ENCODE measurements around the gene GHRL. TPM values are rescaled to one million over a fixed set of nuclear protein-coding genes. Genes with fewer than 3 reads are reported as not detected.

Gene GHRL
- total RNA-seq, 6 donors from 2014 or later = 1.1 to 14.7 (median 1.8) TPM

GRCh38 chr3:10312391-10312790 is 19.6 kb upstream of the GHRL start:
- H3K27ac ChIP-seq = no peak overlapping the region
- H3K36me3 ChIP-seq = peaks cover 16 to 95% (median 79%) of the 10 kb centered on the region in 4 donors
- H3K4me1 ChIP-seq = peaks cover 0 to 10% (median 3%) of the 10 kb centered on the region in 4 donors
- no peak for TF ChIP-seq CTCF (IDR thresholded peaks at IDR 0.05)
- ATAC-seq (ENCODE audit: low FRiP score in 2 of 2) (no peak), DNase-seq (no peak)
- no peak overlapping the region for H3K4me3 ChIP-seq
- H3K27me3 ChIP-seq = no peaks in the 10 kb centered on the region
- 87 to 88% methylated on average over 8 to 10 of the region's 10 CpGs for WGBS, 2 donors
- H3K9me3 ChIP-seq = no peaks in the 10 kb centered on the region

DNA sequence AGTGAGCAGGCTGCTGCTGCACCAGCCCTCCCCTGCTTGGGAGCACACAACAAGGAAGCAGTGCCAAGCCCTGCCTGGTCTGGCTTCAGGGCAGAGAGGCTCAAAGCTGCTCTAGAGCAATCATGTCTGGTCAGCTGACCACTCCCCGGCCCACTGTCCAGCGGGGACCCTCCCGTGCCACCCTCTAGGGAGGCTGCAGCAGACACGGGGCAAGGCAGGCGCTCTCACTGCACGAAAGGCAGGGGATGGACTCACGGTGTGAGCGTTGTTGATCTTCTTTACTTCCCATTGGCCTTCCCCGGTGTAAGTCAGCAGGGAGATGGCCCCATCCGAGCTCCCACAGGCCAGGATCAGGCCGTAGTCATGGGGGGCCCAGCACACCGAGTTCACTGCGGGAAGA is 19.0 kb upstream of the GHRL start:
- 95 to 98% methylated on average over 5 to 13 of the region's 13 CpGs for WGBS, 2 donors
- no peak overlapping the region for H3K4me3 ChIP-seq
- peak in 1 of 2 donors; percentile 32 for ATAC-seq (ENCODE audit: low FRiP score in 2 of 2)
- TF ChIP-seq EP300 (IDR thresholded peaks at IDR 0.05) (no peak), POLR2AphosphoS5 (IDR thresholded peaks at IDR 0.05) (no peak), POLR2A (IDR thresholded peaks at IDR 0.05) (no peak), CTCF (IDR thresholded peaks at IDR 0.05) (no peak)
- DNase-seq = no peak
- peak overlapping the region in 1 of 4 donors; percentile 1 for H3K27ac ChIP-seq
- peaks cover 13 to 96% (median 79%) of the 10 kb centered on the region in 4 donors for H3K36me3 ChIP-seq
- no peaks in the 10 kb centered on the region for H3K9me3 ChIP-seq
- H3K27me3 ChIP-seq = no peaks in the 10 kb centered on the region
- H3K4me1 ChIP-seq = peaks cover 0 to 10% (median 3%) of the 10 kb centered on the region in 4 donors

GRCh38 chr3:10310578-10310977 is 17.8 kb upstream of the GHRL start:
- TF ChIP-seq CTCF (IDR thresholded peaks at IDR 0.05) = no peak
- no peak for TF ChIP-seq EP300 (IDR thresholded peaks at IDR 0.05)
- no peak for TF ChIP-seq POLR2AphosphoS5 (IDR thresholded peaks at IDR 0.05)
- no peak for TF ChIP-seq POLR2A (IDR thresholded peaks at IDR 0.05)
- Histone ChIP-seq H3K9me3 (no peaks in the 10 kb centered on the region), H3K27ac (peak overlapping the region in 2 of 4 donors; percentile 7 to 14), H3K4me1 (peaks cover 0 to 10% (median 3%) of the 10 kb centered on the region in 4 donors), H3K4me3 (no peak overlapping the region), H3K36me3 (peaks cover 15 to 97% (median 78%) of the 10 kb centered on the region in 4 donors), H3K27me3 (no peaks in the 10 kb centered on the region)
- ATAC-seq (ENCODE audit: low FRiP score in 2 of 2) = no peak
- no peak for DNase-seq
- WGBS, 2 donors = 77 to 78% methylated on average over 2 of the region's 2 CpGs

GRCh38 chr3:10309736-10310135 is 17.0 kb upstream of the GHRL start:
- WGBS, 2 donors = 64 to 66% methylated on average over 4 of the region's 4 CpGs
- Histone ChIP-seq H3K36me3 (peaks cover 23 to 97% (median 77%) of the 10 kb centered on the region in 4 donors), H3K27me3 (no peaks in the 10 kb centered on the region), H3K4me1 (peaks cover 0 to 10% (median 3%) of the 10 kb centered on the region in 4 donors), H3K27ac (peak overlapping the region in 2 of 4 donors; percentile 7 to 46), H3K9me3 (no peaks in the 10 kb centered on the region), H3K4me3 (no peak overlapping the region)
- TF ChIP-seq EP300 (IDR thresholded peaks at IDR 0.05) = no peak
- no peak for TF ChIP-seq CTCF (IDR thresholded peaks at IDR 0.05)
- TF ChIP-seq POLR2A (IDR thresholded peaks at IDR 0.05) = no peak
- no peak for TF ChIP-seq POLR2AphosphoS5 (IDR thresholded peaks at IDR 0.05)
- DNase-seq = no peak
- no peak for ATAC-seq (ENCODE audit: low FRiP score in 2 of 2)

- Histone ChIP-seq H3K27me3 (no peaks in the 10 kb centered on the region), H3K4me3 (no peak overlapping the region), H3K9me3 (no peaks in the 10 kb centered on the region), H3K27ac (no peak overlapping the region), H3K36me3 (peaks cover 32 to 97% (median 77%) of the 10 kb centered on the region in 4 donors), H3K4me1 (peaks cover 0 to 10% (median 3%) of the 10 kb centered on the region in 4 donors)
- DNase-seq (no peak), ATAC-seq (ENCODE audit: low FRiP score in 2 of 2) (no peak)
- TF ChIP-seq POLR2AphosphoS5 (IDR thresholded peaks at IDR 0.05) (no peak), CTCF (IDR thresholded peaks at IDR 0.05) (no peak), POLR2A (IDR thresholded peaks at IDR 0.05) (no peak), EP300 (IDR thresholded peaks at IDR 0.05) (no peak)
- 97% methylated on average over 7 of the region's 7 CpGs for WGBS, 2 donors
These were observed 15.9 kb upstream of the GHRL start for GRCh38 chr3:10308678-10309077.

All from upper lobe of left lung (tissue), 6 donors.